Measurements from ENCODE around the gene POLR1A.

POLR1A gene

DNA sequence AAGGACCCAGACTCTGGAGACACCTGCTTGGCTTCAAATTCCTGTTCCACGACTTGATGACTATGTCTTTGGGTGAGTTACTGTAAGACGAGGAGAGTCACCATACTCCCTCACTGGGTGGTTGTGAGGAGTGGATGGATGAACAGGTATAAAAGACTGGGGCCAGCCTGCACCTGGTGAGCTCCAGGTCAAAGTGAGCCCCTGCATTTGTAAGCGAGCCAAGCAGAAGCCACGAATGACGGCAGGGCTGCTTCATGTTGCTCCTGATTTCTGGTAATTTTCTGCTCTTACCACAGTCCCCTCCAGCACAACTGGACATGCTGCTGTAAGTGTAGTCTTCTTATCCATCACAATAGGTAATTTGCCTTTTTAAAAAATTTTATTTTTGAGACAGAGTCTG, 86.6 kb downstream of the POLR1A start:
- FAIRE-seq = no peak

GRCh38 chr2:86017901-86018896, 87.5 kb downstream of the POLR1A start:
- no peak for FAIRE-seq

GRCh38 chr2:86016581-86016980, 89.1 kb downstream of the POLR1A start:
- FAIRE-seq = no peak

GRCh38 chr2:86015699-86016098, 90.0 kb downstream of the POLR1A start:
- FAIRE-seq = no peak

GRCh38 chr2:86015006-86015405, 90.7 kb downstream of the POLR1A start:
- no peak for FAIRE-seq

GRCh38 chr2:86014493-86014892, 91.2 kb downstream of the POLR1A start:
- FAIRE-seq = no peak

- no peak for FAIRE-seq
Measured at GRCh38 chr2:86012007-86012712, 93.5 kb downstream of the POLR1A start.

- FAIRE-seq = no peak
Measured at GRCh38 chr2:86011449-86011941, 94.2 kb downstream of the POLR1A start.

GRCh38 chr2:86010083-86010482, 95.6 kb downstream of the POLR1A start:
- FAIRE-seq = no peak

GRCh38 chr2:86006524-86006923, 99.2 kb downstream of the POLR1A start:
- FAIRE-seq = no peak

- no peak for FAIRE-seq
Measured at GRCh38 chr2:86003967-86004366, 101.7 kb downstream of the POLR1A start.

- FAIRE-seq = no peak
Measured at GRCh38 chr2:86003104-86003503, 102.6 kb downstream of the POLR1A start.

DNA sequence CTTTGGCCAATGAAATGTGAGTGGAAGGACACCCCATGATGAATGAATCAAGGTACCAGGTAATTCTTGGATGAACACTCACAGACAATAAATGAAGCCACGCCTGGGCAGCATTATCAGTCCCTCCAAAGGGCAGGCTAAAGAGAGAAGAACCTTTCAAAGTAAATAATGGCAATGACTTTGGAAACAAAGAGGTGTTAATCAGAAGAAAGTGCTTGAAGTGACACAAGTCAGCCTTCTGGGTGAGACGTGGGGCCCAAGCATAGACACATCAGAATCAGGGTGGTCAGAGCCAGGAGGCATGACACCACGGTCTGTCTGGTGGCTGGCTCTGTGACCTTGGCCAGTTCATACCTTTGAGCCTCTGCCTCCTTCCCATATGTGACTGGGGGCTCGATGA, 103.3 kb downstream of the POLR1A start:
- no peak for FAIRE-seq

GRCh38 chr2:86001326-86001725, 104.4 kb downstream of the POLR1A start:
- FAIRE-seq = no peak

GRCh38 chr2:86000938-86001312, 104.8 kb downstream of the POLR1A start:
- no peak for FAIRE-seq

- no peak for FAIRE-seq
Measured at GRCh38 chr2:86000131-86000937, 105.4 kb downstream of the POLR1A start.

DNA sequence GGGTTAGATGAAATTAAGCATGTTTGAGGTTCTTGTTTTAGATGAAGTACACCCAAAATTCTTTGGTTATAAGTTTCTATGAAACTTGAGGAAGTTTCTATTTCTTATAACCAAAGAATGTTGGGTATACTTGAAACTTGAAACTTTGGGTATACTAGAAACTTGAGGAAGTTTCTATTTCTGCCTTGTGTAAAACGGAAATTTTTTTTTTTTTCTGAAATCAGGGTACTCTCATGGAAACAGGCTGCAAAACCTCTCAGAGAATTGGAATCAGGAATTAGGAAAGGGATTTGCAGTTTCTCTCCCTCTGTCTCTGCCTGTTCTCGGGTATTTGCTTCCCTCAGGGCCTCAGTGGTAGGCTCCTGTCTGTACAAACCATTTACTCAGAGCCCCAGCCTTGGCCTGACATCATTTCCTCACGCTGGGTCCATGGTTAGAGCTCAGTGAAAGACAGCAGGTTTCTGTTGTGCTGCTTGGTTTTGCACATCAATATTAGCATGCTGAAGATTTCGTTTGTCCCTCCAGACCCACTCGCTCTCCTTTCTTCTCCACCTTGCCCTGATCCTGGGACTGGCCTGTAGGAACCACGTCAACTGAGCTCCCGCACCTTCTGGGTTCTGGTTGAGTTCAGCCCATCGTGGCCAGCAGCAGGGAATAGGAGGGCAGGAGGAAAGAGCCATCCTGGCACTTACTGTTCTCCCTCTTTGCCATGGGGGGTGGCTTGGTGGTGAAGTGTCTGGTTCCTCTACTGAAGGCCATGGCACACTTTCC, 106.4 kb downstream of the POLR1A start:
- FAIRE-seq = peak; percentile 98

GRCh38 chr2:85998071-85998991, 107.4 kb downstream of the POLR1A start:
- peak; percentile 98 for FAIRE-seq

GRCh38 chr2:85997017-85997970, 108.4 kb downstream of the POLR1A start:
- FAIRE-seq = no peak

DNA sequence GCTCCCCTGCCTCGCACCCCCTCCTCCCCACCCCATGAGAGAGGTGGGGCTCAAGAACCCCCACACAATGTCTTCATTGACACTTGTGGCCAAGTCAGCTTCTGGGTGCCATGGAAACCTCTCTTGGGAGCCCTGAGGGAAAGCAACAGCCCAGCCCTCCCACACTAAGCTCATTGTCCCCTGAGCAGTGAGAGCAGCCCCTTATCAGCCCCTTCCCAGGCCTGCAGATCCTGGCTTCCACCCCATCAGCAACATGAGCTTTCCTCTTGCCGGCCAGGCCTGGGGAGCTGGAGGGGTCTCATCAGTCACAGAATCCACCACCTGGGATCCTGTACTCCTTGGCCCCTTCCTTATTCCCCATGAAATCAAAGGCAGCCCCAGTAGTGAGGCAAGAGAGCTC, 109.1 kb downstream of the POLR1A start:
- FAIRE-seq = no peak
